KG1 (cell line): ENCODE measurements around the gene GNB3.

ENCODE experiments used
- DNase-seq: peaks from one replicate; lab custom pipeline; 2025; lab: John Stamatoyannopoulos, UW

Gene GNB3

DNA sequence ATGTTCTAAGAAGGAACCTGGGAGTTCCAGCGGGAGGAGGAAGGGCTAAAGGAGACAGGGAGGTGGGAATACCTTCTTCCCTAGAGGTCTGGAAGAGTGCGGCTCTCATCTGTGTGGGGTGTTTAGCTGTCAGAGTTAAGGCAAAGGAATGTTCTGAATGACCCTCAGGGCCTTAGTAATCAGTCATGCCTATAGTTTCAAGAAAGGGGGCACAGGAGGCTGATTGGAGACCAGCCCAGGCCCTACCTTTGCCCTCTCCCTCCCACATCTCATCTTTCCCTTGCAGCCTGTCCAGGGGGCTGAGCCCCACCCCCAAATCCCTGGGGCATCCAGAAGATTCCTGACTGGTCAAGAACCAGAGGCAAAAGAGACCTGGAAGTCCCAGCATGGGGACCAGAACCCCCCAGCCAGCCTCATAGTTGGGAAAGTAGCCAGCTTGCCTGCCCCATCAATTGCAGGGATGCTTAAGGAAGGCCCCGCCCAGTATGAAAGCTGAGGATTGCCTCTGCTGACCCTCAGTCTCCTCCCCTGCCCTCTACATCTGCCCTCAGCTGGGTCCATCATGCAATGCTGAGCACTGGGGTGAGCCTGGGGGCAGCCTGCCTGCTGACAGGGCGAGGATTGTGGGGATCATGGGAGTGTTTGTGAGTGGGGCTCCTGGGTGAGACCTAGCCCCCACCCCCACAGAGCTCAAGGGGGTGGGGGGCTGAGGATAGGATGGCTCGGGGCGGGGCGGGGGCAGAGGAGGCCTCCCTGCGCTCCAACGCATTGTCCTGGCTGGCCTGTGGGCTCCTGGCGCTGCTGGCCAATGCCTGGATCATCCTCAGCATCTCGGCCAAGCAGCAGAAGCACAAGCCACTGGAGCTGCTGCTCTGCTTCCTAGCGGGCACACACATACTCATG, 17.3 kb upstream of the GNB3 start:
- no peak for DNase-seq

DNA sequence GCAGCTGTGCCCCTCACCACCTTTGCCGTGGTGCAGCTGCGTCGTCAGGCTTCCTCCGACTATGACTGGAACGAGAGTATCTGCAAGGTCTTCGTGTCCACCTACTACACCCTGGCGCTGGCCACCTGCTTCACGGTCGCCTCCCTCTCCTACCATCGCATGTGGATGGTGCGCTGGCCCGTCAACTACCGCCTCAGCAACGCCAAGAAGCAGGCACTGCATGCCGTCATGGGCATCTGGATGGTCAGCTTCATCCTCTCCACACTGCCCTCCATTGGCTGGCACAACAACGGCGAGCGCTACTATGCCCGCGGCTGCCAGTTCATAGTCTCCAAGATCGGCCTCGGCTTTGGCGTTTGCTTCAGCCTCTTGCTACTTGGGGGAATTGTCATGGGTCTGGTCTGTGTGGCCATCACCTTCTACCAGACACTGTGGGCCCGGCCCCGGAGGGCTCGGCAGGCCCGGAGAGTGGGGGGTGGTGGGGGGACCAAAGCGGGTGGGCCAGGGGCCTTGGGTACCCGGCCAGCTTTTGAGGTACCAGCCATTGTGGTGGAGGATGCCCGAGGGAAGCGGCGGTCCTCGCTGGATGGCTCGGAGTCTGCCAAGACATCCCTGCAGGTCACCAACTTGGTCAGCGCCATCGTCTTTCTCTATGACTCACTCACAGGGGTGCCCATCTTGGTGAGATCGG, 16.5 kb upstream of the GNB3 start:
- no peak for DNase-seq

- DNase-seq = no peak
Observed at GRCh38 chr12:6824901-6825381, 15.8 kb upstream of the GNB3 start.

- DNase-seq = peak; percentile 20
Observed at GRCh38 chr12:6825398-6826124, 15.2 kb upstream of the GNB3 start.

GRCh38 chr12:6826125-6826733, 14.5 kb upstream of the GNB3 start:
- DNase-seq = no peak

DNA sequence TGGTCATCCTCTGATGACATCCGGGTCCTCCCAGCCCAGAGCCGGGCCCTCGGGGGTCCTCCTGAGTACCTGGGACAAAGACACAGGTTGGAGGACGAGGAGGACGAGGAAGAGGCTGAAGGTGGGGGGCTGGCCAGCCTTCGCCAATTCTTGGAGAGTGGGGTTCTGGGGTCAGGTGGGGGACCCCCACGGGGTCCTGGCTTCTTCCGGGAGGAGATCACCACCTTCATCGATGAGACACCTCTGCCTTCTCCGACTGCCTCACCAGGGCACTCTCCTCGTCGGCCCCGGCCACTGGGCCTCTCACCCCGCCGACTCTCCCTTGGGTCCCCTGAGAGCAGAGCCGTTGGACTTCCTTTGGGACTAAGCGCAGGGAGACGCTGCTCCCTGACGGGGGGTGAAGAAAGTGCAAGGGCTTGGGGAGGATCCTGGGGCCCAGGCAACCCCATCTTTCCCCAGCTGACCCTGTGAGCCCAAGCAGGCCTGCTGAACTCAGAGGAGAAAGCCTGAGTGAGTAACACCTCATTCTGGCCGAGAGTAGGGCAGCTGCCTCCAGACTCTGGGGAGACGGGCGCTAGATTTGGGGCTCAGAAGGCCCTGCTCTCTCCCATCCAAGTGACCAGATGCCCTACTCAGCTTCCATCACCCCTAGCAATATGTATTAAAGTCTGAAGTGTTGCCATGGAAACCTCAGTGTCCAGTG, 13.8 kb upstream of the GNB3 start:
- no peak for DNase-seq

- no peak for DNase-seq
Observed at GRCh38 chr12:6827437-6827911, 13.3 kb upstream of the GNB3 start.

- DNase-seq = no peak
Observed at GRCh38 chr12:6827982-6828780, 12.5 kb upstream of the GNB3 start, which contains the start of gene P3H3. P3H3 (plus strand) TSS chr12:6828407; CDS start chr12:6828441, 34 bp downstream.

DNA sequence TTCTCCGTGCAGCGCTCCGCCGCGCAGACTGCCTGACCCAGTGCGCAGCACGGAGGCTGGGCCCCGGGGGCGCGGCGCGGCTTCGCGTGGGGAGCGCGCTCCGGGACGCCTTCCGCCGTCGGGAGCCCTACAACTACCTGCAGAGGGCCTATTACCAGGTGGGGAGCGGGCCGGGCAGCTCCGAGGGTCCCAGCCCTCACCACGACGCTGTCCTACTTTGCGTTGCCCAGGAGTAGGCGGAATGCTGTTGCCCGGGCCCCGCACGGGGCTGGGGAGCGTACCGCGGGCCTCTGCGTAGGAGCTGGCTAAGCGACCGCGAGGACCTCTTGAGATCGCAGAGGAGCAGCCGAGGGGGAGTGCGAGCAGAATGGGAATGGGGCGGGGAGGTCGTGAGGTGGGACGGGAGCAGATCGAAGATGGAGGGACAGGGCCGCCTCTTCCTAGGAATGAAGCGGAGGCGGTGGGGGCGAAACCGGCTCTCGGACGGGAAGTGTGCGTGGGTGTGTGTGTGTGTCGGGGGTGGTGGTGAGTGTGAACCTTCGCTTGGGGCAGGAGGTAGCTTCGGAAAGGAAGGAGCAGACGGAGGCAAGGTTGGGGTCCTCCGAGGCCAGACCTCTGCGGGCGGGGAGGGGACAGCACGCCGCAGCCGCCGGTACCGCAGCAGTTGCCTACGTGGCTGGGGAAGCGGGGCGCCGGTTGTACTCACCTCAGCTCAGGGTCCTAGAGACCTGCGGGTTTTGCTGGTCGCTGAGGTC, 11.8 kb upstream of the GNB3 start:
- no peak for DNase-seq

DNA sequence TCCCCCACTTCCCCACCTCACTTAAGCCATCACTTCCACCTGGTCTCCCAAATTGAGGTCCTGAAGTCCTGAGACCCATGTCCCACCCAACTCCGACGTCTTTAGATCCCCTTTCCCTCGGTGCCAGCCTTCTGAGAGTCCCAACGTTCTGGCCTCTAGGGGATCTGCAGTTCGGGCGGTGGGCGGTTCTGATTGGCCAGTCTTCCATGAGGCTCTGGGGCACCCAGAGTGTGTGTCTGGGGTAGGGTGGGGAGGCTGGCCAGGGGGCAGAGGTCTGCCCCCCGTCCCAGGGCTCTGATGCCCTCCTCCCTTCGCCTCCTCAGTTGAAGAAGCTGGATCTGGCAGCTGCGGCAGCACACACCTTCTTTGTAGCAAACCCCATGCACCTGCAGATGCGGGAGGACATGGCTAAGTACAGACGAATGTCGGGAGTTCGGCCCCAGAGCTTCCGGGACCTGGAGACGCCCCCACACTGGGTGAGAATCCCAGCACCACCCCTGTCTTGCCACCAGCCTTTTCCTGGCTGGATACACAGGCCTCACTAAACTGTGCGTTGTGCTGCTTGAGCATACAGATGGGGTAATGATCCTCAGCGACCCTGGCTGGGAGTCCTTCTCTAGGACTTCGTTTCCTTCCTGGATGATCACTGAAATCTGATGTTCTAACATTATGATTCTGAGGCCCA, 11.0 kb upstream of the GNB3 start:
- DNase-seq = peak; percentile 13

GRCh38 chr12:6830286-6830890, 10.3 kb upstream of the GNB3 start:
- DNase-seq = no peak

DNA sequence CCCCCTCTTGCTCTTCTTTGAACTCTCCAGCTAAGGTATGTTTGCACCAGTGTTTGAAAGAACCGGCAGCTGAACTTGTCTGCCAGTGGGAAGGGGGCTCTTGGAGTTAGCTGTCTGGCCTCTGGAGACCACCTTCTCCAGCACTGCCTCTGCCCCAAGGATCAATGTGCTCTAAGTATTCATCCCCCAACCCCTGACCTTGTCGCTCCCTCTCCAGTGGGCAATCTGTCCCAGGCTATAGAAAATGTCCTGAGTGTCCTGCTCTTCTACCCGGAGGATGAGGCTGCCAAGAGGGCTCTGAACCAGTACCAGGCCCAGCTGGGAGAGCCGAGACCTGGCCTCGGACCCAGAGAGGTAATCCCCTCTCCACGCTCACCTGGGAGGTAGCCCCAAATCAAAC, 9.7 kb upstream of the GNB3 start:
- DNase-seq = no peak

DNA sequence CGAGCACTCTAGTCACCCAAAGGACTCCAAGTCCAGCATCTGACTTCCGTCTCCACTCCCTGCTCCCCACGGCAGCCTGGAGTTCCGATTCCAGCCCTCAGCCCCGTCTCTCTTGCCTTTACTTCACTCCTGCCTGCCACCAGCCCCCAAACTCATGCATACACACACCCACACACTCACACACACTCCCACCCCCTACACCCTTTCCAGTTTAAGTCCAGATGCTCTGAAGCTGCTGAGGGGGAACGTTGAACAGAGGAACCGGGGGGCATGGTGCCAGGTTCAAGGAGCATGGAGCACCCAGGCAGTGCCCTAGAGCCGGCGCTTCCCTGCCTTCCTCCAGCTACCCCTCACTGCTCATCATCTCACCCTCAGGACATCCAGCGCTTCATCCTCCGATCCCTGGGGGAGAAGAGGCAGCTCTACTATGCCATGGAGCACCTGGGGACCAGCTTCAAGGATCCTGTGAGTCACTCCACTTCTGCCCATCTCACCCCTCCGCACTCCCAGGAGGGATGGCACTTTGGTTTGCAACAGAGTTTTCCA, 9.2 kb upstream of the GNB3 start:
- DNase-seq = no peak

DNA sequence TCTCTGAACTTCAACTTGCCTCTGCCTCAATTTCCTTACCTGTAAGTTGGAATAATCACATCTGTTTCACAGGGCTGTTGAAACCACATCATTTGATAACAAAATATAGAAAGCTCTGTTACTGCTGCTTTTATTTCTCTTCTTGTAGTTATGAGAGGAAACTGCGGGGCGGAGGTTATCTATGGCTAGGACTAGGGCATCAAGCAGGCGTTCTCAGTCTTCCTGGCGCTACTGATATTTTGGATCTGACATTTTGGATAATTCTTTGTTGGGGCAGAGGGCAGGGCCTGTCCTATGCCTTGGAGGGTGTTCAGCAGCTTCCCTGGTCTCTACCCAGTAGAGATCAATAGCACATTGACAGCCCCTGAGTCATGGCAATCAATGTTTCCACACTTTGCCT, 8.6 kb upstream of the GNB3 start:
- no peak for DNase-seq

- no peak for DNase-seq
Observed at GRCh38 chr12:6833189-6833890, 7.4 kb upstream of the GNB3 start.

DNA sequence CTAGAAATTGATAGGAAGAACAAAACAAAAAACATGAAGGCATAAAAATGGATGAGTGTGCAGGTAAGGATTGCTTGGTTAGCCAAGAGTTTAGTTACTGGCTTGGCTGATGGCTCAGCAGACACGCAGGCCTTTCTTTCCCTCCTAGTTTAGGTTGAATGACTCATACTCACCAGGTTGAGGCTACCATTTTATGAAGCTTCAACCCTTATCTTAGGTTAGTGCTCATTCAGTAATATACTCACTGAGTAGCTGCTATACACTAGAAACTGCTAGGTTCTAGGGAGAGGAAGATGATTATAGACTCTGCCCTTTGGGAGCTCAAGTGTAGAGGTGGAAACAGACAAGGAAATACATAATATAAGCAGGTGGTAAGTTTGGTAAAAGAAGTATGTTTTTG, 6.5 kb upstream of the GNB3 start:
- DNase-seq = no peak

DNA sequence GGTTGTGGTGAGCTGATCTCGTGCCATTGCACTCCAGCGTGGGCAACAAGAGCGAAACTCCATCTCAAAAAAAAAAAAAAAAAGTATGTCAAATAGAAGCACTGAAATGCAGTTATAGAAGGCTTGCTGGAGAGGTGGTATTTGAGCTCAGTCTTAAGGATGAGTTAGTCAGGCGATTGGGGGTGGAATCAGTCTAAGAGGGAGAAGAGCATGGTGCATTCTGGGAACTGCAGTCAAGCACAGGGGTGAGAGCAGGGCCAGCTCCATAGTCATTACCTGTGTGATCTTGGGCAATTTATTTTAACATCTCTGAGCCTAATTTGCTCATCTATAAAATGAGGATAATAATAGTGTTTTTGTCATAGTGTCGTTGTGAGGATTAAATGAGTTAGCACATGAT, 5.9 kb upstream of the GNB3 start:
- DNase-seq = no peak

- no peak for DNase-seq
Observed at GRCh38 chr12:6836851-6837250, 3.9 kb upstream of the GNB3 start.
